Calu3 (cell line): Measurements from ENCODE around the gene SLC12A7. TPM values are rescaled to one million over a fixed set of nuclear protein-coding genes. Genes with fewer than 3 reads are reported as not detected.

Experiments used
- BruUV-seq: library from RNA; stranded (reverse); fragments of 400-500 nt; replicated peaks from 2 replicates; lab custom pipeline; 2021; lab: Mats Ljungman, UMichigan
- CTCF ChIA-PET: fragments of 300-600 bp; sonication (Branson Sonifier 250); formaldehyde crosslinking; loops from one replicate; lab custom pipeline; 2022; ENCODE audit warnings: antibody characterized with exemption; lab: Charles Lee
- DNase-seq: peaks from one replicate; pipeline ENCODE4 v3.0.0; 2022
- H3K27ac Mint-ChIP-seq: one replicate; pipeline ENCODE4 v1.8.0; 2022; ENCODE audit warnings: mixed read lengths; ENCODE audit not compliant: unreplicated experiment
- H3K27me3 Mint-ChIP-seq: one replicate; pipeline ENCODE4 v1.8.0; 2022; ENCODE audit warnings: mixed read lengths; ENCODE audit not compliant: unreplicated experiment
- H3K36me3 Mint-ChIP-seq: one replicate; pipeline ENCODE4 v1.8.0; 2022; ENCODE audit warnings: mild to moderate bottlenecking, moderate library complexity, mixed read lengths; ENCODE audit not compliant: insufficient read depth, unreplicated experiment
- H3K4me1 Mint-ChIP-seq: one replicate; pipeline ENCODE4 v1.8.0; 2022; ENCODE audit warnings: mild to moderate bottlenecking, low read depth, mixed read lengths; ENCODE audit not compliant: unreplicated experiment
- H3K4me3 Mint-ChIP-seq: one replicate; pipeline ENCODE4 v1.8.0; 2022; ENCODE audit warnings: mild to moderate bottlenecking, low read depth, moderate library complexity, mixed read lengths; ENCODE audit not compliant: unreplicated experiment
- H3K9me3 Mint-ChIP-seq: one replicate; pipeline ENCODE4 v1.8.0; 2022; ENCODE audit warnings: low read depth, mixed read lengths; ENCODE audit not compliant: unreplicated experiment
- intact Hi-C: fragments of 100-400 bp; cut with micrococcal nuclease; formaldehyde crosslinking; loops from one replicate; pipeline ENCODE4 v1.10.0; 2022; ENCODE audit not compliant: unreplicated experiment
- total RNA-seq: library from RNA; stranded (reverse); gene quantifications from 2 replicates; pipeline ENCODE4 v1.2.3, GENCODE V29; 2022
- TF ChIP-seq, protein P1 (sequence below): fragments of 200-600 bp; IDR thresholded peaks from one replicate; pipeline ENCODE4 v1.8.0; 2022; ENCODE audit warnings: antibody characterized with exemption; ENCODE audit not compliant: unreplicated experiment

Gene SLC12A7
- total RNA-seq, 1 experiment from 2014 or later: 82.3 TPM

DNA sequence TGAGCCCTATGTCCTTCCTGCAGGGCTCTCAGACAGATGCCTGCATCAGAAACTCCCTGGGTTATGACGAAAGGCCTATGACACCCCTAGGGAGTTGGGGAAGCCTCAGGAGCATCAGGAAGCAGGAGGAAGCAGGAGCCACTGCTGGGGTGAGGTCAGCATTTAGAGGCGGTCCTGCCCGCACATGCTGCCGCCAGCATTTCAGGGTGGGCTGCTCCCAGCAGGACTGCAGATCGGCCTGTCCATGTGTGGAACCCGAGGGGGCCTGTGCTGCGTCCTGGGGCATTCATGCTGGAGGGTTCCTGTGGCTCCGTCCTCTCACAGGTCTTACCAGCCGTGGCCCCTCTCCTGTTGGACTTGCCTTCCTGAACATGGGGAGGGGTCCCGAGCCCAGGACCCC lies 96.4 kb downstream of the SLC12A7 start:
- H3K4me1 Mint-ChIP-seq: peaks cover 7% of the 10 kb centered on the region
- no peaks in the 10 kb centered on the region for H3K36me3 Mint-ChIP-seq
- peaks cover 50% of the 10 kb centered on the region for H3K27me3 Mint-ChIP-seq
- no peak for DNase-seq
- TF ChIP-seq, protein P1, sequence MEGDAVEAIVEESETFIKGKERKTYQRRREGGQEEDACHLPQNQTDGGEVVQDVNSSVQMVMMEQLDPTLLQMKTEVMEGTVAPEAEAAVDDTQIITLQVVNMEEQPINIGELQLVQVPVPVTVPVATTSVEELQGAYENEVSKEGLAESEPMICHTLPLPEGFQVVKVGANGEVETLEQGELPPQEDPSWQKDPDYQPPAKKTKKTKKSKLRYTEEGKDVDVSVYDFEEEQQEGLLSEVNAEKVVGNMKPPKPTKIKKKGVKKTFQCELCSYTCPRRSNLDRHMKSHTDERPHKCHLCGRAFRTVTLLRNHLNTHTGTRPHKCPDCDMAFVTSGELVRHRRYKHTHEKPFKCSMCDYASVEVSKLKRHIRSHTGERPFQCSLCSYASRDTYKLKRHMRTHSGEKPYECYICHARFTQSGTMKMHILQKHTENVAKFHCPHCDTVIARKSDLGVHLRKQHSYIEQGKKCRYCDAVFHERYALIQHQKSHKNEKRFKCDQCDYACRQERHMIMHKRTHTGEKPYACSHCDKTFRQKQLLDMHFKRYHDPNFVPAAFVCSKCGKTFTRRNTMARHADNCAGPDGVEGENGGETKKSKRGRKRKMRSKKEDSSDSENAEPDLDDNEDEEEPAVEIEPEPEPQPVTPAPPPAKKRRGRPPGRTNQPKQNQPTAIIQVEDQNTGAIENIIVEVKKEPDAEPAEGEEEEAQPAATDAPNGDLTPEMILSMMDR: no peak
- CTCF ChIA-PET: no interaction called here
- intact Hi-C loops: no loop called here
- no TSS peak for BruUV-seq
- no peak overlapping the region for H3K4me3 Mint-ChIP-seq
- no peak overlapping the region for H3K27ac Mint-ChIP-seq
- no peaks in the 10 kb centered on the region for H3K9me3 Mint-ChIP-seq

DNA sequence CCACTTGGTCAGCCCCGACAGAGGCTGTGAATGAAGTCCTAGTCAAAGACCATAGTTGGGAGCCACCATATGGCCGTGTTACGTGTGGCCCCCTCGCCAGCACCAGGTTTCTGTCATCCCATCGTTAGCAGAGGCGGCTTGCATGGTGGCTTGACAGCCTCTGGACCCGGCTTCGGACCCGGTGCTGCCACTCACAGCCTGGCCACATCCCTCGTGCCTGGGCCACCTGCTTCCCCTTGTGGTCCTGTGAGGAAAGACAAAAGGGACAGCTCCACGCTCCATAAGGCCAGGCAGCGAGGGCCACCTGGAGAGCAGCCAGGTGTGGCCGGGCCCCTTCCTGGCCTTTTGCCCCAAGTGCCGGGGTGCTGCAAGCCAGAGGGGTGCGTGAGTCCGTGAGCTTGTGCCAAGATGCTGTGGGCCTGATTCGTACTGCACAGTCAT lies 97.1 kb downstream of the SLC12A7 start:
- no TSS peak for BruUV-seq
- no peak for DNase-seq
- H3K4me3 Mint-ChIP-seq: no peak overlapping the region
- peaks cover 50% of the 10 kb centered on the region for H3K27me3 Mint-ChIP-seq
- peaks cover 7% of the 10 kb centered on the region for H3K4me1 Mint-ChIP-seq
- no peaks in the 10 kb centered on the region for H3K9me3 Mint-ChIP-seq
- CTCF ChIA-PET: no interaction called here
- intact Hi-C loops: loop anchor here (5.0 kb wide), 1 partner anchor 152 kb away; no protein-coding TSS in a partner anchor
- TF ChIP-seq, protein P1: no peak
- no peak overlapping the region for H3K27ac Mint-ChIP-seq
- no peaks in the 10 kb centered on the region for H3K36me3 Mint-ChIP-seq

- TF ChIP-seq, protein P1: no peak
- no peak for DNase-seq
- intact Hi-C loops: loop anchor here (5.0 kb wide), 1 partner anchor 153 kb away; no protein-coding TSS in a partner anchor
- Mint-ChIP-seq H3K4me3 (no peak overlapping the region), H3K4me1 (peaks cover 7% of the 10 kb centered on the region), H3K36me3 (no peaks in the 10 kb centered on the region), H3K27me3 (peaks cover 54% of the 10 kb centered on the region), H3K9me3 (no peaks in the 10 kb centered on the region), H3K27ac (no peak overlapping the region)
- CTCF ChIA-PET: no interaction called here
- no TSS peak for BruUV-seq
These were observed 97.5 kb downstream of the SLC12A7 start for GRCh38 chr5:1014346-1014745.

- Mint-ChIP-seq H3K27me3 (peaks cover 54% of the 10 kb centered on the region), H3K9me3 (no peaks in the 10 kb centered on the region), H3K27ac (no peak overlapping the region), H3K4me1 (peaks cover 7% of the 10 kb centered on the region), H3K4me3 (no peak overlapping the region), H3K36me3 (no peaks in the 10 kb centered on the region)
- CTCF ChIA-PET: no interaction called here
- TF ChIP-seq, protein P1: no peak
- no peak for DNase-seq
- intact Hi-C loops: loop anchor here (5.0 kb wide), 1 partner anchor 153 kb away; no protein-coding TSS in a partner anchor
- BruUV-seq: no TSS peak
These were observed 97.9 kb downstream of the SLC12A7 start for GRCh38 chr5:1013948-1014301.
